HepG2 (cell line): Measurements from ENCODE around the gene TPD52L2. TPM values are rescaled to one million over a fixed set of nuclear protein-coding genes. Genes with fewer than 3 reads are reported as not detected.
A peak's percentile ranks its signal among the peaks of the same experiment; 100 is the strongest.

Experiments used
- ATAC-seq: fragments of 200-7000 bp; cut with Tn5 transposase; 3 replicates; pipeline ENCODE4 v1.9.1; 2020; ENCODE audit warnings: mild to moderate bottlenecking, moderate library complexity
- BruUV-seq: library from RNA; stranded (reverse); fragments of 400-500 nt; replicated peaks from 2 replicates; lab custom pipeline; 2021; lab: Mats Ljungman, UMichigan
- CTCF ChIA-PET: fragments of 300-600 bp; formaldehyde crosslinking; extraction: SDS; loops from one replicate; lab custom pipeline; 2021; ENCODE audit warnings: low total read pairs, inconsistent platforms, low intra/inter-chr PET ratio; lab: Yijun Ruan, JAX
- POLR2A ChIA-PET: fragments of 350-600 bp; sonication (Branson Sonifier 250); formaldehyde crosslinking; loops from one replicate; lab custom pipeline; 2020; ENCODE audit warnings: antibody characterized with exemption, inconsistent platforms; lab: Yijun Ruan, JAX
- DNase-seq: peaks from one replicate; pipeline ENCODE4 v3.0.0-alpha.2; 2015; ENCODE audit warnings: low spot score
- FAIRE-seq: peaks from 3 replicates; lab custom pipeline; 2011; peaks lifted over from hg19 to GRCh38; lab: Jason Lieb, UNC
- H2AFZ ChIP-seq: one replicate; pipeline ENCODE4 v1.6.1; 2011; ENCODE audit warnings: low read length, inconsistent platforms
- H3K27ac ChIP-seq: fragments of 300-600 bp; 3 replicates; pipeline ENCODE4 v1.8.0; 2011; ENCODE audit warnings: mixed run types, mild to moderate bottlenecking, mixed read lengths, low read length, inconsistent platforms; ENCODE audit not compliant: insufficient read depth; ENCODE audit errors: extremely low read length
- H3K27me3 ChIP-seq, 2 experiments: fragments of 200-600 bp in 1 of 2; 2 replicates in 1 of 2; 3 replicates in 1 of 2; pipeline versions ENCODE4 v1.6.0 to v1.8.0; 2011; ENCODE audit warnings: low read length in 2 of 2, mild to moderate bottlenecking in 2 of 2, moderate library complexity in 2 of 2, inconsistent platforms in 1 of 2; ENCODE audit not compliant: insufficient read depth in 2 of 2, control insufficient read depth in 1 of 2
- H3K36me3 ChIP-seq, 2 experiments: fragments of 200-600 bp in 1 of 2; replicated peaks in 1 of 2; 2 replicates in 1 of 2; 3 replicates in 1 of 2; pipeline versions ENCODE4 v1.5.1 to v1.8.0; 2011; ENCODE audit warnings: low read length in 2 of 2, inconsistent platforms in 1 of 2; ENCODE audit not compliant: insufficient read depth in 2 of 2, control insufficient read depth in 1 of 2
- H3K4me1 ChIP-seq: 2 replicates; pipeline ENCODE4 v1.5.1; 2012; ENCODE audit warnings: low read length, inconsistent platforms; ENCODE audit not compliant: insufficient read depth
- H3K4me2 ChIP-seq: 2 replicates; pipeline ENCODE4 v1.6.0; 2011; ENCODE audit warnings: low read depth, low read length, inconsistent platforms
- H3K4me3 ChIP-seq, 3 experiments: fragments of 200-600 bp in 1 of 3; sonication (generic), shearing (Covaris generic) in 1 of 3; replicated peaks in 1 of 3; 2 replicates each; pipeline ENCODE4 v1.5.1; 2011 to 2016; ENCODE audit warnings: low read length in 3 of 3, inconsistent platforms in 2 of 3, low read depth in 2 of 3, mild to moderate bottlenecking in 2 of 3, control low read depth in 1 of 3, mixed read lengths in 1 of 3; ENCODE audit not compliant: insufficient read depth in 1 of 3
- H3K79me2 ChIP-seq: one replicate; pipeline ENCODE4 v1.6.1; 2011; ENCODE audit warnings: low read length, inconsistent platforms; ENCODE audit not compliant: insufficient read depth
- H3K9ac ChIP-seq: 2 replicates; pipeline ENCODE4 v1.6.0; 2011; ENCODE audit warnings: mild to moderate bottlenecking, low read depth, low read length, inconsistent platforms; ENCODE audit not compliant: insufficient read depth
- H3K9me3 ChIP-seq: 2 replicates; pipeline ENCODE4 v1.5.1; 2012; ENCODE audit warnings: mild to moderate bottlenecking, low read length
- H4K20me1 ChIP-seq: 2 replicates; pipeline ENCODE4 v1.6.0; 2011; ENCODE audit warnings: inconsistent platforms, mild to moderate bottlenecking, low read length, moderate library complexity; ENCODE audit not compliant: insufficient read depth
- BCLAF1 ChIP-seq: fragments of 450-650 bp; IDR thresholded peaks from 2 replicates; pipeline ENCODE4 v1.6.1; 2017; ENCODE audit warnings: mild to moderate bottlenecking
- GABPB1 ChIP-seq: IDR thresholded peaks from 2 replicates; pipeline ENCODE4 v1.6.1; 2016; ENCODE audit warnings: mild to moderate bottlenecking, missing genetic modification reagents, moderate library complexity, missing compliant biosample characterization
- HNRNPL ChIP-seq: fragments of 200-400 bp; formaldehyde crosslinking; IDR thresholded peaks from 2 replicates; pipeline ENCODE4 v1.6.1; 2017; ENCODE audit warnings: mild to moderate bottlenecking, low read depth, low read length
- MXD3 ChIP-seq: IDR thresholded peaks from 2 replicates; pipeline ENCODE4 v1.6.1; 2016; ENCODE audit warnings: mild to moderate bottlenecking, missing biosample characterization, missing genetic modification reagents
- RFX1 ChIP-seq: fragments of 450-650 bp; IDR thresholded peaks from 2 replicates; pipeline ENCODE4 v1.6.1; 2017
- SCMH1 ChIP-seq: sonication (generic); formaldehyde crosslinking; IDR thresholded peaks from 2 replicates; pipeline ENCODE4 v1.9.0; 2021; ENCODE audit warnings: missing genetic modification reagents, mild to moderate bottlenecking, borderline replicate concordance
- SNAPC4 ChIP-seq: sonication (generic); formaldehyde crosslinking; IDR thresholded peaks from 2 replicates; pipeline ENCODE4 v1.4.0; 2020; ENCODE audit warnings: mild to moderate bottlenecking, missing genetic modification reagents
- ZNF720 ChIP-seq: sonication (generic); formaldehyde crosslinking; IDR thresholded peaks from 2 replicates; pipeline ENCODE4 v1.4.0; 2020; ENCODE audit warnings: missing genetic modification reagents
- ZNF816 ChIP-seq: sonication (generic); formaldehyde crosslinking; IDR thresholded peaks from 2 replicates; pipeline ENCODE4 v1.8.0; 2022; ENCODE audit warnings: missing genetic modification reagents, mild to moderate bottlenecking, borderline replicate concordance
- ZXDC ChIP-seq: sonication (generic); formaldehyde crosslinking; IDR thresholded peaks from 2 replicates; pipeline ENCODE4 v1.5.0; 2020; ENCODE audit warnings: mild to moderate bottlenecking, missing genetic modification reagents
- WGBS: methylation state at CpG from one replicate; pipeline ENCODE4 v1.1.6; 2017; ENCODE audit warnings: low lambda C conversion rate; 5-methylcytosine and 5-hydroxymethylcytosine counted together
- in situ Hi-C: cut with HindIII; loops from 2 replicates; pipeline ENCODE4 v1.10.0; 2017; ENCODE audit warnings: low pct_unique_long_range_greater_than_20kb; ENCODE audit not compliant: extremely low pct_ligation_motif_present
- intact Hi-C: fragments of 100-400 bp; cut with micrococcal nuclease; formaldehyde crosslinking; loops from one replicate; pipeline ENCODE4 v1.10.0; 2022; ENCODE audit not compliant: unreplicated experiment
- polyA plus RNA-seq, 8 experiments: library from polyadenylated mRNA; depleted of rRNA in 3 of 8; stranded (reverse) in 7 of 8; unstranded in 1 of 8; fragments of >200 nt; fragmentation: Illumina TruSeq in 4 of 8; extraction: Trizol in 4 of 8; gene quantifications; 2 replicates each; pipeline versions ENCODE4 v1.2.1 to v1.2.3, GENCODE V29; 2011 to 2016; ENCODE audit warnings: low read depth in 4 of 8, missing spikeins in 1 of 8, mixed read lengths in 1 of 8; ENCODE audit not compliant: insufficient read depth in 1 of 8
- total RNA-seq, 5 experiments: library from RNA; depleted of rRNA; stranded (reverse); fragments of >200 nt; fragmentation: Illumina TruSeq; extraction: Trizol; gene quantifications; 2 replicates each; pipeline ENCODE4 v1.2.3, GENCODE V29; 2016; ENCODE audit warnings: low read depth in 1 of 5

TPD52L2 gene
- total and polyA plus RNA-seq, 2 of the 13 experiments (the other 11 are each of a cell fraction or from before 2014, with no cell fraction given) = 156 to 184 TPM

- TF ChIP-seq HNRNPL (0 out of 2 replicates have a peak, but pooled peaks have one; percentile 58), ZNF816 (CRISPR knock-in tag) (no peak)
Measured at GRCh38 chr20:63844511-63844991, 20.5 kb upstream of the TPD52L2 start (continued).

GRCh38 chr20:63846128-63846771 lies 18.8 kb upstream of the TPD52L2 start:
- peaks cover 12 to 40% of the 10 kb centered on the region in 2 experiments for H3K27me3 ChIP-seq
- DNase-seq = peak; percentile 75
- H3K9ac ChIP-seq = no peak overlapping the region
- H2AFZ ChIP-seq = no peak overlapping the region
- H3K4me3 ChIP-seq = peak overlapping the region; percentile 35 to 67 (median 43); a peak in 5 of 6 replicates
- H3K4me2 ChIP-seq = peak overlapping the region; percentile 66
- ChIA-PET POLR2A (interaction anchor here (0.7 to 3.7 kb wide), 5 partner anchors 9 to 41 kb away, joined by 3 to 29 read pairs (median 4); partner anchors contain the start of genes ABHD16B and TPD52L2), CTCF (no interaction called here)
- in situ Hi-C loops = no loop called here
- intact Hi-C loops = no loop called here
- no peak overlapping the region for H3K27ac ChIP-seq
- H3K36me3 ChIP-seq = no peaks in the 10 kb centered on the region
- H4K20me1 ChIP-seq = no peaks in the 10 kb centered on the region
- H3K9me3 ChIP-seq = no peaks in the 10 kb centered on the region
- H3K4me1 ChIP-seq = peaks cover 41% of the 10 kb centered on the region
- H3K79me2 ChIP-seq = no peaks in the 10 kb centered on the region
- WGBS = 4% methylated on average over 18 of the region's 24 CpGs
- peak; percentile 80 for FAIRE-seq
- ATAC-seq = peak; percentile 51
- no TSS peak for BruUV-seq
- TF ChIP-seq MXD3 = no peak
- no peak for TF ChIP-seq ZXDC
- peak; percentile 63; the same call in 1 of the 2 replicates for TF ChIP-seq GABPB1 (CRISPR knock-in tag)
- no peak for TF ChIP-seq BCLAF1
- TF ChIP-seq ZNF720 = no peak
- no peak for TF ChIP-seq RFX1
- no peak for TF ChIP-seq SCMH1
- TF ChIP-seq SNAPC4 = peak; percentile 56; the same call in 1 of the 2 replicates
